DOHH2 (cell line): ENCODE measurements around the gene LYRM4.

ENCODE experiments used
- H3F3A ChIP-seq: fragments of 200-600 bp; sonication (generic), shearing (Covaris generic); 2 replicates; pipeline ENCODE4 v1.6.0; 2016; ENCODE audit warnings: antibody characterized with exemption, mild to moderate bottlenecking; ENCODE audit not compliant: control insufficient read depth, insufficient read depth
- H3K27ac ChIP-seq: fragments of 200-600 bp; sonication (generic); 2 replicates; pipeline ENCODE4 v1.5.1; 2014; ENCODE audit warnings: low read depth, mild to moderate bottlenecking, low read length, moderate library complexity
- H3K27me3 ChIP-seq: fragments of 200-600 bp; sonication (generic); 2 replicates; pipeline ENCODE4 v1.6.1; 2014; ENCODE audit warnings: mild to moderate bottlenecking, low read length, mixed read lengths; ENCODE audit not compliant: control insufficient read depth
- H3K36me3 ChIP-seq: fragments of 200-600 bp; sonication (generic); 2 replicates; pipeline ENCODE4 v1.6.1; 2014; ENCODE audit warnings: mild to moderate bottlenecking, low read length, moderate library complexity, mixed read lengths; ENCODE audit not compliant: control insufficient read depth
- H3K4me1 ChIP-seq: fragments of 200-600 bp; sonication (generic); 2 replicates; pipeline ENCODE4 v1.6.1; 2014; ENCODE audit warnings: mild to moderate bottlenecking, low read length, mixed read lengths; ENCODE audit not compliant: control insufficient read depth
- H3K4me2 ChIP-seq: fragments of 200-600 bp; sonication (generic); 2 replicates; pipeline ENCODE4 v1.6.0; 2014; ENCODE audit warnings: mild to moderate bottlenecking, low read length, moderate library complexity
- H3K4me3 ChIP-seq: fragments of 200-600 bp; sonication (generic); 2 replicates; pipeline ENCODE4 v1.5.1; 2014; ENCODE audit warnings: mild to moderate bottlenecking, low read length, mixed read lengths
- H3K79me2 ChIP-seq: fragments of 200-600 bp; sonication (generic); 2 replicates; pipeline ENCODE4 v1.6.1; 2014; ENCODE audit warnings: mild to moderate bottlenecking, low read length, mixed read lengths; ENCODE audit not compliant: control insufficient read depth
- H3K9me2 ChIP-seq: fragments of 200-600 bp; sonication (generic); replicated peaks from 2 replicates; pipeline ENCODE4 v1.6.1; 2014; ENCODE audit warnings: mild to moderate bottlenecking, low read length, mixed read lengths; ENCODE audit not compliant: control insufficient read depth
- H3K9me3 ChIP-seq: fragments of 200-600 bp; sonication (generic); 2 replicates; pipeline ENCODE4 v1.6.1; 2014; ENCODE audit warnings: antibody characterized with exemption, low read length, mixed read lengths; ENCODE audit not compliant: control insufficient read depth, insufficient read depth
- H4K20me1 ChIP-seq: fragments of 200-600 bp; sonication (generic); 2 replicates; pipeline ENCODE4 v1.6.0; 2014; ENCODE audit warnings: low read depth, mild to moderate bottlenecking, antibody characterized with exemption, low read length, moderate library complexity; ENCODE audit not compliant: control insufficient read depth, insufficient read depth
- EZH2phosphoT487 ChIP-seq: fragments of 200-600 bp; sonication (generic); IDR thresholded peaks from 2 replicates; pipeline ENCODE4 v1.6.1; 2017; ENCODE audit warnings: borderline replicate concordance, mild to moderate bottlenecking, antibody characterized with exemption, low read length, moderate library complexity, mixed read lengths
- TF ChIP-seq, protein P1 (sequence below): fragments of 200-600 bp; sonication (generic); IDR thresholded peaks from one replicate; pipeline ENCODE4 v1.5.1; 2014; ENCODE audit warnings: antibody characterized with exemption, mild to moderate bottlenecking, low read depth, low read length; ENCODE audit not compliant: poor library complexity, severe bottlenecking

Gene LYRM4

DNA sequence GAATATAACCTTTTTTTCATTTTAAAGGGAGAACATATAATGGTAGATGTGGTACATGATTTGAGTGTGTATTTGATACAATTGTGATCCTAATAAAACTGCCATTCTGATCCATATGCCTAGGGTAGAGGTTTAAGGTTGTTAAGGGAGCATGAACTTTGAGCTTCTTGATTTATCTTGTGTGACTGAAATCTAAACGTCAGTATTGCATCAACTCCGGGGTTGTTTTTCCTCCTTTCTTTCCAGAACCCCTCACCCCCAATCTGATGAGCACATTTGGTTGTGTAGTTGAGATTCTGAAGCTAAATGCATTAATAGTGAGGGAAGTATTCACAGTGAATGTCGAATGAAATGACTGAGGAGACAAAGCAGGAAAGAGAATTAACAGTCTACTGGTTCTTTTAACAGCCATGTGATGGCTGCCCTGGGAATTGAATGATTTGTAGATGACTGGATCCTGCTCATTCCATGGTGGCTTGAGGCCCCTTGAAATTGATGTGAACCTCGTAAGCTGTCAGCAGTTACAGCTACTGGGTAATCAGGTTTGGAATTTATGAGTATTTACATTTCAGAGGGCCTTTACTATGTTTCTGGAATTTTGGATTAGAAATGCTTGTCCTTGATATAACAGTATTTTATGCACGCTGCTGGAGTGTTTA, 45.3 kb upstream of the LYRM4 start:
- Histone ChIP-seq H3K4me2 (no peak overlapping the region), H3K79me2 (peaks cover 25% of the 10 kb centered on the region), H3K4me3 (no peak overlapping the region), H4K20me1 (peaks cover 4% of the 10 kb centered on the region; the same call in 1 of the 2 replicates), H3K4me1 (peaks cover 14% of the 10 kb centered on the region), H3F3A (no peaks in the 10 kb centered on the region), H3K9me2 (no peaks in the 10 kb centered on the region), H3K27ac (no peak overlapping the region), H3K36me3 (no peaks in the 10 kb centered on the region), H3K9me3 (no peaks in the 10 kb centered on the region), H3K27me3 (peaks cover 10% of the 10 kb centered on the region)
- TF ChIP-seq, protein P1, sequence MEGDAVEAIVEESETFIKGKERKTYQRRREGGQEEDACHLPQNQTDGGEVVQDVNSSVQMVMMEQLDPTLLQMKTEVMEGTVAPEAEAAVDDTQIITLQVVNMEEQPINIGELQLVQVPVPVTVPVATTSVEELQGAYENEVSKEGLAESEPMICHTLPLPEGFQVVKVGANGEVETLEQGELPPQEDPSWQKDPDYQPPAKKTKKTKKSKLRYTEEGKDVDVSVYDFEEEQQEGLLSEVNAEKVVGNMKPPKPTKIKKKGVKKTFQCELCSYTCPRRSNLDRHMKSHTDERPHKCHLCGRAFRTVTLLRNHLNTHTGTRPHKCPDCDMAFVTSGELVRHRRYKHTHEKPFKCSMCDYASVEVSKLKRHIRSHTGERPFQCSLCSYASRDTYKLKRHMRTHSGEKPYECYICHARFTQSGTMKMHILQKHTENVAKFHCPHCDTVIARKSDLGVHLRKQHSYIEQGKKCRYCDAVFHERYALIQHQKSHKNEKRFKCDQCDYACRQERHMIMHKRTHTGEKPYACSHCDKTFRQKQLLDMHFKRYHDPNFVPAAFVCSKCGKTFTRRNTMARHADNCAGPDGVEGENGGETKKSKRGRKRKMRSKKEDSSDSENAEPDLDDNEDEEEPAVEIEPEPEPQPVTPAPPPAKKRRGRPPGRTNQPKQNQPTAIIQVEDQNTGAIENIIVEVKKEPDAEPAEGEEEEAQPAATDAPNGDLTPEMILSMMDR: no peak
- TF ChIP-seq EZH2phosphoT487: no peak

- TF ChIP-seq, protein P1: no peak
- no peak for TF ChIP-seq EZH2phosphoT487
- H3K4me3 ChIP-seq: no peak overlapping the region
- H3K9me2 ChIP-seq: no peaks in the 10 kb centered on the region
- H3K4me1 ChIP-seq: peaks cover 14% of the 10 kb centered on the region
- no peaks in the 10 kb centered on the region for H3K36me3 ChIP-seq
- H3K79me2 ChIP-seq: peaks cover 29% of the 10 kb centered on the region
- H3F3A ChIP-seq: no peaks in the 10 kb centered on the region
- H3K27ac ChIP-seq: no peak overlapping the region
- H3K9me3 ChIP-seq: no peaks in the 10 kb centered on the region
- H4K20me1 ChIP-seq: peaks cover 4% of the 10 kb centered on the region; the same call in 1 of the 2 replicates
- H3K27me3 ChIP-seq: peaks cover 10% of the 10 kb centered on the region
- H3K4me2 ChIP-seq: peak overlapping the region; percentile 32; the same call in 1 of the 2 replicates
Measured at GRCh38 chr6:5303682-5304081, 42.9 kb upstream of the LYRM4 start.

- peak overlapping the region; percentile 2; the same call in 1 of the 2 replicates for H3K4me3 ChIP-seq
- TF ChIP-seq EZH2phosphoT487: no peak
- TF ChIP-seq, protein P1: peak; percentile 69
- H3K27ac ChIP-seq: no peak overlapping the region
Measured at GRCh38 chr6:5302995-5303622, 42.4 kb upstream of the LYRM4 start.

More at GRCh38 chr6:5302995-5303622, 42.4 kb upstream of the LYRM4 start:
- Histone ChIP-seq H3K4me2 (peak overlapping the region; percentile 32), H3F3A (no peaks in the 10 kb centered on the region), H4K20me1 (peaks cover 4% of the 10 kb centered on the region; the same call in 1 of the 2 replicates), H3K9me2 (no peaks in the 10 kb centered on the region), H3K27me3 (peaks cover 10% of the 10 kb centered on the region), H3K79me2 (peaks cover 32% of the 10 kb centered on the region), H3K4me1 (peaks cover 16% of the 10 kb centered on the region), H3K36me3 (no peaks in the 10 kb centered on the region), H3K9me3 (no peaks in the 10 kb centered on the region)
